Measurements from ENCODE around the gene PANX3.

GRCh38 chr11:124597626-124598025, 13.6 kb upstream of the PANX3 start:
- TF ChIP-seq CTCF (IDR thresholded peaks at IDR 0.05) (no peak), EP300 (IDR thresholded peaks at IDR 0.05) (no peak), POLR2A (IDR thresholded peaks at IDR 0.05) (no peak), POLR2AphosphoS5 (IDR thresholded peaks at IDR 0.05) (no peak)

All from gastroesophageal sphincter (tissue), 3 donors.